GM23338 (cell line): Measurements from ENCODE around the gene ARHGEF10L.

Experiments used
- CREB1 ChIP-seq: fragments of 250-450 bp; sonication (Bioruptor Pico); IDR thresholded peaks from 2 replicates; pipeline ENCODE4 v1.5.0; 2020; ENCODE audit warnings: low read depth, mild to moderate bottlenecking, moderate library complexity
- EZH2 ChIP-seq: fragments of 200-600 bp; sonication (generic); IDR thresholded peaks from one replicate; pipeline ENCODE4 v1.8.0; 2017; ENCODE audit warnings: antibody characterized with exemption, mild to moderate bottlenecking, low read depth; ENCODE audit not compliant: unreplicated experiment
- EZH2phosphoT487 ChIP-seq: fragments of 200-600 bp; sonication (generic); IDR thresholded peaks from one replicate; pipeline ENCODE4 v1.8.1; 2018; ENCODE audit warnings: antibody characterized with exemption; ENCODE audit not compliant: unreplicated experiment
- JUNB ChIP-seq: IDR thresholded peaks from one replicate; pipeline ENCODE4 v1.6.1; 2016; ENCODE audit warnings: antibody characterized with exemption; ENCODE audit not compliant: unreplicated experiment
- NANOG ChIP-seq: IDR thresholded peaks from 2 replicates; pipeline ENCODE4 v1.6.1; 2016; ENCODE audit warnings: antibody characterized with exemption, borderline replicate concordance
- POLR2AphosphoS5 ChIP-seq: IDR thresholded peaks from 2 replicates; pipeline ENCODE4 v1.6.1; 2016; ENCODE audit warnings: antibody characterized with exemption, low read depth
- STAT1 ChIP-seq: IDR thresholded peaks from one replicate; pipeline ENCODE4 v1.6.1; 2016; ENCODE audit warnings: antibody characterized with exemption; ENCODE audit not compliant: unreplicated experiment
- ZNF114 ChIP-seq: fragments of 250-450 bp; sonication (Bioruptor Pico); IDR thresholded peaks from 2 replicates; pipeline ENCODE4 v1.5.0; 2020; ENCODE audit warnings: mild to moderate bottlenecking, moderate library complexity
- ZNF331 ChIP-seq: fragments of 250-450 bp; sonication (Bioruptor Pico); IDR thresholded peaks from 2 replicates; pipeline ENCODE4 v1.5.0; 2020; ENCODE audit warnings: low read depth, mild to moderate bottlenecking, moderate library complexity
- TF ChIP-seq, protein P1 (sequence below), 2 experiments: fragments of 200-600 bp in 1 of 2; sonication (generic) in 1 of 2; conservative IDR thresholded peaks; 2 replicates each; pipeline versions ENCODE4 v1.5.1 to v1.6.1; 2016 to 2017; ENCODE audit warnings: antibody characterized with exemption in 2 of 2, low read depth in 2 of 2, mild to moderate bottlenecking in 2 of 2, moderate library complexity in 1 of 2
- TF ChIP-seq, protein P2 (sequence below): IDR thresholded peaks from 2 replicates; pipeline ENCODE4 v1.6.1; 2016; ENCODE audit warnings: antibody characterized with exemption
- TF ChIP-seq, protein P3 (sequence below): IDR thresholded peaks from one replicate; pipeline ENCODE4 v1.6.1; 2018; ENCODE audit warnings: antibody characterized with exemption; ENCODE audit not compliant: unreplicated experiment
- TF ChIP-seq, protein P4 (sequence below): fragments of 250-450 bp; sonication (Bioruptor Pico); IDR thresholded peaks from 2 replicates; pipeline ENCODE4 v1.5.0; 2020; ENCODE audit warnings: mild to moderate bottlenecking, moderate library complexity

DNA sequence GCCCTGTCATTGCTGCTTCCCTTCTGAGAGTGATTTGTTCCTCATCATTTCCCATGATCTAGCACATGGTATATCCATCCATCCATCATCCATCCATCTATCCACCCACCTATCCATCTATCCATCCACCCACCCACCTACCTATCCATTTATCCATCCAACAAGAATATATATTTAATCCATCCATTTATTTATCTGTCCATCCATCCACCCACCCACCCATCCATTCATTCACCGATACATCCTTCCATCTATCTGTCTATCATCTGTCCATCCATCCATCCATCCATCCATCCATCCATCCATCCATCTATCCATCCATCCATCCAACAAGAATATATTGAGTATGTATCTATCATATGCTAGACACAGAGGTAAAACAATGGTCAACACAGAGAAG is 115.7 kb downstream of the ARHGEF10L start:
- TF ChIP-seq EZH2phosphoT487: no peak
- TF ChIP-seq, protein P1, sequence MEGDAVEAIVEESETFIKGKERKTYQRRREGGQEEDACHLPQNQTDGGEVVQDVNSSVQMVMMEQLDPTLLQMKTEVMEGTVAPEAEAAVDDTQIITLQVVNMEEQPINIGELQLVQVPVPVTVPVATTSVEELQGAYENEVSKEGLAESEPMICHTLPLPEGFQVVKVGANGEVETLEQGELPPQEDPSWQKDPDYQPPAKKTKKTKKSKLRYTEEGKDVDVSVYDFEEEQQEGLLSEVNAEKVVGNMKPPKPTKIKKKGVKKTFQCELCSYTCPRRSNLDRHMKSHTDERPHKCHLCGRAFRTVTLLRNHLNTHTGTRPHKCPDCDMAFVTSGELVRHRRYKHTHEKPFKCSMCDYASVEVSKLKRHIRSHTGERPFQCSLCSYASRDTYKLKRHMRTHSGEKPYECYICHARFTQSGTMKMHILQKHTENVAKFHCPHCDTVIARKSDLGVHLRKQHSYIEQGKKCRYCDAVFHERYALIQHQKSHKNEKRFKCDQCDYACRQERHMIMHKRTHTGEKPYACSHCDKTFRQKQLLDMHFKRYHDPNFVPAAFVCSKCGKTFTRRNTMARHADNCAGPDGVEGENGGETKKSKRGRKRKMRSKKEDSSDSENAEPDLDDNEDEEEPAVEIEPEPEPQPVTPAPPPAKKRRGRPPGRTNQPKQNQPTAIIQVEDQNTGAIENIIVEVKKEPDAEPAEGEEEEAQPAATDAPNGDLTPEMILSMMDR (conservative IDR thresholded peaks at IDR 0.05; ENCODE audit: low read depth in 2 of 2): no peak
- TF ChIP-seq CREB1 (CRISPR knock-in tag): no peak
- TF ChIP-seq, protein P2, sequence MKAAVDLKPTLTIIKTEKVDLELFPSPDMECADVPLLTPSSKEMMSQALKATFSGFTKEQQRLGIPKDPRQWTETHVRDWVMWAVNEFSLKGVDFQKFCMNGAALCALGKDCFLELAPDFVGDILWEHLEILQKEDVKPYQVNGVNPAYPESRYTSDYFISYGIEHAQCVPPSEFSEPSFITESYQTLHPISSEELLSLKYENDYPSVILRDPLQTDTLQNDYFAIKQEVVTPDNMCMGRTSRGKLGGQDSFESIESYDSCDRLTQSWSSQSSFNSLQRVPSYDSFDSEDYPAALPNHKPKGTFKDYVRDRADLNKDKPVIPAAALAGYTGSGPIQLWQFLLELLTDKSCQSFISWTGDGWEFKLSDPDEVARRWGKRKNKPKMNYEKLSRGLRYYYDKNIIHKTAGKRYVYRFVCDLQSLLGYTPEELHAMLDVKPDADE: no peak
- TF ChIP-seq POLR2AphosphoS5: no peak
- TF ChIP-seq, protein P3, sequence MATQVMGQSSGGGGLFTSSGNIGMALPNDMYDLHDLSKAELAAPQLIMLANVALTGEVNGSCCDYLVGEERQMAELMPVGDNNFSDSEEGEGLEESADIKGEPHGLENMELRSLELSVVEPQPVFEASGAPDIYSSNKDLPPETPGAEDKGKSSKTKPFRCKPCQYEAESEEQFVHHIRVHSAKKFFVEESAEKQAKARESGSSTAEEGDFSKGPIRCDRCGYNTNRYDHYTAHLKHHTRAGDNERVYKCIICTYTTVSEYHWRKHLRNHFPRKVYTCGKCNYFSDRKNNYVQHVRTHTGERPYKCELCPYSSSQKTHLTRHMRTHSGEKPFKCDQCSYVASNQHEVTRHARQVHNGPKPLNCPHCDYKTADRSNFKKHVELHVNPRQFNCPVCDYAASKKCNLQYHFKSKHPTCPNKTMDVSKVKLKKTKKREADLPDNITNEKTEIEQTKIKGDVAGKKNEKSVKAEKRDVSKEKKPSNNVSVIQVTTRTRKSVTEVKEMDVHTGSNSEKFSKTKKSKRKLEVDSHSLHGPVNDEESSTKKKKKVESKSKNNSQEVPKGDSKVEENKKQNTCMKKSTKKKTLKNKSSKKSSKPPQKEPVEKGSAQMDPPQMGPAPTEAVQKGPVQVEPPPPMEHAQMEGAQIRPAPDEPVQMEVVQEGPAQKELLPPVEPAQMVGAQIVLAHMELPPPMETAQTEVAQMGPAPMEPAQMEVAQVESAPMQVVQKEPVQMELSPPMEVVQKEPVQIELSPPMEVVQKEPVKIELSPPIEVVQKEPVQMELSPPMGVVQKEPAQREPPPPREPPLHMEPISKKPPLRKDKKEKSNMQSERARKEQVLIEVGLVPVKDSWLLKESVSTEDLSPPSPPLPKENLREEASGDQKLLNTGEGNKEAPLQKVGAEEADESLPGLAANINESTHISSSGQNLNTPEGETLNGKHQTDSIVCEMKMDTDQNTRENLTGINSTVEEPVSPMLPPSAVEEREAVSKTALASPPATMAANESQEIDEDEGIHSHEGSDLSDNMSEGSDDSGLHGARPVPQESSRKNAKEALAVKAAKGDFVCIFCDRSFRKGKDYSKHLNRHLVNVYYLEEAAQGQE: no peak
- TF ChIP-seq EZH2: no peak
- TF ChIP-seq STAT1: no peak
- TF ChIP-seq JUNB: no peak
- TF ChIP-seq ZNF331 (CRISPR knock-in tag): no peak
- no peak for TF ChIP-seq NANOG
- TF ChIP-seq, protein P4, sequence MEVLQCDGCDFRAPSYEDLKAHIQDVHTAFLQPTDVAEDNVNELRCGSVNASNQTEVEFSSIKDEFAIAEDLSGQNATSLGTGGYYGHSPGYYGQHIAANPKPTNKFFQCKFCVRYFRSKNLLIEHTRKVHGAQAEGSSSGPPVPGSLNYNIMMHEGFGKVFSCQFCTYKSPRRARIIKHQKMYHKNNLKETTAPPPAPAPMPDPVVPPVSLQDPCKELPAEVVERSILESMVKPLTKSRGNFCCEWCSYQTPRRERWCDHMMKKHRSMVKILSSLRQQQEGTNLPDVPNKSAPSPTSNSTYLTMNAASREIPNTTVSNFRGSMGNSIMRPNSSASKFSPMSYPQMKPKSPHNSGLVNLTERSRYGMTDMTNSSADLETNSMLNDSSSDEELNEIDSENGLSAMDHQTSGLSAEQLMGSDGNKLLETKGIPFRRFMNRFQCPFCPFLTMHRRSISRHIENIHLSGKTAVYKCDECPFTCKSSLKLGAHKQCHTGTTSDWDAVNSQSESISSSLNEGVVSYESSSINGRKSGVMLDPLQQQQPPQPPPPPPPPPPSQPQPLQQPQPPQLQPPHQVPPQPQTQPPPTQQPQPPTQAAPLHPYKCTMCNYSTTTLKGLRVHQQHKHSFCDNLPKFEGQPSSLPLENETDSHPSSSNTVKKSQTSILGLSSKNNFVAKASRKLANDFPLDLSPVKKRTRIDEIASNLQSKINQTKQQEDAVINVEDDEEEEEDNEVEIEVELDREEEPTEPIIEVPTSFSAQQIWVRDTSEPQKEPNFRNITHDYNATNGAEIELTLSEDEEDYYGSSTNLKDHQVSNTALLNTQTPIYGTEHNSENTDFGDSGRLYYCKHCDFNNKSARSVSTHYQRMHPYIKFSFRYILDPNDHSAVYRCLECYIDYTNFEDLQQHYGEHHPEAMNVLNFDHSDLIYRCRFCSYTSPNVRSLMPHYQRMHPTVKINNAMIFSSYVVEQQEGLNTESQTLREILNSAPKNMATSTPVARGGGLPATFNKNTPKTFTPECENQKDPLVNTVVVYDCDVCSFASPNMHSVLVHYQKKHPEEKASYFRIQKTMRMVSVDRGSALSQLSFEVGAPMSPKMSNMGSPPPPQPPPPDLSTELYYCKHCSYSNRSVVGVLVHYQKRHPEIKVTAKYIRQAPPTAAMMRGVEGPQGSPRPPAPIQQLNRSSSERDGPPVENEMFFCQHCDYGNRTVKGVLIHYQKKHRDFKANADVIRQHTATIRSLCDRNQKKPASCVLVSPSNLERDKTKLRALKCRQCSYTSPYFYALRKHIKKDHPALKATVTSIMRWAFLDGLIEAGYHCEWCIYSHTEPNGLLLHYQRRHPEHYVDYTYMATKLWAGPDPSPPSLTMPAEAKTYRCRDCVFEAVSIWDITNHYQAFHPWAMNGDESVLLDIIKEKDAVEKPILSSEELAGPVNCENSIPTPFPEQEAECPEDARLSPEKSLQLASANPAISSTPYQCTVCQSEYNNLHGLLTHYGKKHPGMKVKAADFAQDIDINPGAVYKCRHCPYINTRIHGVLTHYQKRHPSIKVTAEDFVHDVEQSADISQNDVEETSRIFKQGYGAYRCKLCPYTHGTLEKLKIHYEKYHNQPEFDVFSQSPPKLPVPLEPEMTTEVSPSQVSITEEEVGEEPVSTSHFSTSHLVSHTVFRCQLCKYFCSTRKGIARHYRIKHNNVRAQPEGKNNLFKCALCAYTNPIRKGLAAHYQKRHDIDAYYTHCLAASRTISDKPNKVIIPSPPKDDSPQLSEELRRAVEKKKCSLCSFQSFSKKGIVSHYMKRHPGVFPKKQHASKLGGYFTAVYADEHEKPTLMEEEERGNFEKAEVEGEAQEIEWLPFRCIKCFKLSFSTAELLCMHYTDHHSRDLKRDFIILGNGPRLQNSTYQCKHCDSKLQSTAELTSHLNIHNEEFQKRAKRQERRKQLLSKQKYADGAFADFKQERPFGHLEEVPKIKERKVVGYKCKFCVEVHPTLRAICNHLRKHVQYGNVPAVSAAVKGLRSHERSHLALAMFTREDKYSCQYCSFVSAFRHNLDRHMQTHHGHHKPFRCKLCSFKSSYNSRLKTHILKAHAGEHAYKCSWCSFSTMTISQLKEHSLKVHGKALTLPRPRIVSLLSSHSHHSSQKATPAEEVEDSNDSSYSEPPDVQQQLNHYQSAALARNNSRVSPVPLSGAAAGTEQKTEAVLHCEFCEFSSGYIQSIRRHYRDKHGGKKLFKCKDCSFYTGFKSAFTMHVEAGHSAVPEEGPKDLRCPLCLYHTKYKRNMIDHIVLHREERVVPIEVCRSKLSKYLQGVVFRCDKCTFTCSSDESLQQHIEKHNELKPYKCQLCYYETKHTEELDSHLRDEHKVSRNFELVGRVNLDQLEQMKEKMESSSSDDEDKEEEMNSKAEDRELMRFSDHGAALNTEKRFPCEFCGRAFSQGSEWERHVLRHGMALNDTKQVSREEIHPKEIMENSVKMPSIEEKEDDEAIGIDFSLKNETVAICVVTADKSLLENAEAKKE (CRISPR knock-in tag): no peak
- TF ChIP-seq ZNF114 (CRISPR knock-in tag): no peak
